Naive thymus-derived CD8-positive, alpha-beta T cell (primary cell): ENCODE data around the gene SLC1A1. TPM values are rescaled to one million over a fixed set of nuclear protein-coding genes. Genes with fewer than 3 reads are reported as not detected.

ENCODE experiments used
- polyA plus RNA-seq, 3 donors: library from polyadenylated mRNA; unstranded; fragments of 300-500 nt; fragmentation: Illumina TruSeq; gene quantifications; one replicate each; pipeline ENCODE4 v1.2.3, GENCODE V29; 2021
- total RNA-seq, 8 experiments: library from RNA in 2 of 8; stranded (reverse) in 2 of 8; gene quantifications; one replicate each; pipeline ENCODE4 v1.2.3 and lab custom pipeline; 2021 to 2026

Gene SLC1A1
- total and polyA plus RNA-seq, 5 experiments from 2014 or later = not detected

Other genes starting within 250 kb of the SLC1A1 start
- 1 to 10 TPM; 8.8 to 9.4 TPM for gene GLIS3, start 190.4 kb upstream of the SLC1A1 start, total RNA-seq
- gene GLIS3, start 190.4 kb upstream of the SLC1A1 start, polyA plus RNA-seq = 1 to 10 TPM; 1.0 to 6.1 (median 1.5) TPM
- 10 to 100 TPM; 22.5 to 23.6 TPM for gene PLPP6, start 171.8 kb downstream of the SLC1A1 start, total RNA-seq
- 1 to 10 TPM; 4.9 to 6.1 (median 5.8) TPM for gene PLPP6, start 171.8 kb downstream of the SLC1A1 start, polyA plus RNA-seq
- 1 to 10 TPM; 5.2 to 5.8 TPM for gene SPATA6L, start 176.0 kb downstream of the SLC1A1 start, total RNA-seq
- 1 to 10 TPM in 2 of 3 donors, not detected in 1; 1.5 to 2.6 TPM for gene SPATA6L, start 176.0 kb downstream of the SLC1A1 start, polyA plus RNA-seq
- gene CDC37L1, start 189.1 kb downstream of the SLC1A1 start, total RNA-seq = 10 to 100 TPM; 28.7 to 29.5 TPM
- gene CDC37L1, start 189.1 kb downstream of the SLC1A1 start, polyA plus RNA-seq = 10 to 100 TPM; 18.5 to 19.2 (median 19.1) TPM